GM18502 (cell line): ENCODE data around the gene RPP30.

Experiments
- ATAC-seq: cut with Tn5 transposase; IDR thresholded peaks from one replicate; pipeline ENCODE4 v1.9.1; 2021; ENCODE audit warnings: mild to moderate bottlenecking; ENCODE audit not compliant: unreplicated experiment, poor library complexity

Gene RPP30

DNA sequence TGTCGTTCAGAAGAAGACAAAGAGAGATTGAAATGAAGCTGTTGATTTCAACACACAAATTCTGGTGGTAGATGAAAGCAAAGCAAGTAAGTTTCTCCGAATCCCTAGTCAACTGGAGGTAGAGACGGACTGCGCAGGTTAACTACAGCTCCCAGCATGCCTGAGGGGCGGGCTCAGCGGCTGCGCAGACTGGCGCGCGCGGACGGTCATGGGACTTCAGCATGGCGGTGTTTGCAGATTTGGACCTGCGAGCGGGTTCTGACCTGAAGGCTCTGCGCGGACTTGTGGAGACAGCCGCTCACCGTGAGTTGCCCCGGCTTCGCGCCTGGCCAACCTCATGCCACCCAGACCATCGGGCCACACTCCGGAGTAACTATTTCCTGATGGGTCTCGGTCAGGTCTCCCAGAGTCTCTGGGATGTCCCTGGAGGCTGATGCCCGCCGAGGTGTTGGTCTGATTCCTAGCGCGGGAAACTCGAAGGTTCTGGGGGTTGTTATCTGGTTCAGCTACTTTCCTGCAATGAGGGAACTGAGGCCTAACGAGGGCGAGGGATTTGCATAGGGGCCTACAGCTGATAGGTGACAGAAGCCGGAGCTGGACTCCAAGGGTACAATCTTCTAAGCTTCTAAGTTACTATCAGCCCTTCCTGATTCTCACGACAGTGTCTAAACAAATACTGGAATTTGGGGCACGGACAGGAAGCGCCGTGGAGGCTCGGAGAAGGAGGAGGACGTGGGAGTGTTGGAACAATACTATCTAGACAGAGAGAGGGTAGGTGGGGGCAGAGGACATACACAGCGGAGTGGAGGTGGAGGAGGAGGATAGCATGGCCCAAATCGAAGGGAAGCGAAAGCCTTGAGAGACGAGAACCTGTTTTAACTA, at the start of gene RPP30:
TSS of gene RPP30 (plus strand) at position 209 of the 882 bp plus-strand sequence. CDS start at position 222, 13 bp downstream.
- peak; percentile 99 for ATAC-seq

DNA sequence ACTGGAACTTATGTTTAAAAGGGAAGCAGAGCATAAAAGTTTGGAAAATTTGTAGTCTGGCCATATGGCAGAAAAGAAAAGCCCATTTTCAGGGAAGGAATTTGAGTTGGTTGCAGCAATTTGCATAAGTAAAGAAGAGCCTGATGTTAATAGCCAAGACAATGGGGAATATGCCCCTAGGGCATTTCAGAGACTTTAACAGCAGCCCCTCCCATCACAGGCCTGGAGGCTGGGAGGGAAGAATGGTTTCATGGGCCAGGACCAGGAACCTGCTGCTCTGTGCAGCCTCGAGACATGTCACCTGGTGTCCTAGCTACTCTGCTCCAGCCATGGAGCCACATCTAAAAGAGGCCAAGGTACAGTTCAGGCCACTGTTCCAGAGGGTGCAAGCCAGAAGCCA, 49.3 kb upstream of the RPP30 start:
- no peak for ATAC-seq

DNA sequence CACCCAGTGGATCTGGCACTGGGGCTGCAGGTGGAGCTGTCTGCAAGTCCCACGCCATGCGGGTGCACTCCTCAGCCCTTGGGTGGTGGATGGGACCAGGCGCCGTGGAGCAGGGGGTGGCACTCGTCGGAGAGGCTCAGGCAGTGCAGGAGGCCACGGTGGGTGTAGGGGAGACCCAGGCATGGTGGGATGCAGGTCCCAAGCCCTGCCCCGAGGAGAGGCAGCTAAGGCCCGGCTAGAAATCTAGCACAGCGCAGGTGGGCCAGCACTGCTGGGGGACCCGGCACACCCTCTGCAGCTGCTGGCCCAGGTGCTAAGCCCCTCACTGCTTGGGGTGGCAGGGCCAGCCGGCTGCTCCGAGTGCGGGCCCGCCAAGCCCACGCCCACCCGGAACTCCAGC, 39.7 kb upstream of the RPP30 start:
- no peak for ATAC-seq

DNA sequence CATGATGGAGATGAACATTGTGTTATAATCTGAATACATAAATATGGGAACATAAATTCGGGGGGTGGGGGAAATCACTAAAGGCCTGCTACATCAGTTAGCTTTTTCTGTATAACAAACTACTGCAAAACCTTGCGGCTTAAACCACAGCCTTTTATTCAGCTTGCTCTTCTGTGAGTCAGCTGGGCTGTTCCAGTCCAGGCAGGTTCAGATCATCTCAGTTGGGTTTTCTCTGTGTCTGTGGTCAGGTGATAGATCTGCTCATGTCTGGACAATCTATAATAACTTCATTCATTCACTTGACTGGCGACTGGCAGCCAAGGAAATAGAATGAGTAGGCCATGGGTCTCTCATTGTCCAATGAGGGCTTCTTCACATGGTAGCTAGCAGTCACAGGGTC, 37.4 kb upstream of the RPP30 start:
- ATAC-seq: no peak

DNA sequence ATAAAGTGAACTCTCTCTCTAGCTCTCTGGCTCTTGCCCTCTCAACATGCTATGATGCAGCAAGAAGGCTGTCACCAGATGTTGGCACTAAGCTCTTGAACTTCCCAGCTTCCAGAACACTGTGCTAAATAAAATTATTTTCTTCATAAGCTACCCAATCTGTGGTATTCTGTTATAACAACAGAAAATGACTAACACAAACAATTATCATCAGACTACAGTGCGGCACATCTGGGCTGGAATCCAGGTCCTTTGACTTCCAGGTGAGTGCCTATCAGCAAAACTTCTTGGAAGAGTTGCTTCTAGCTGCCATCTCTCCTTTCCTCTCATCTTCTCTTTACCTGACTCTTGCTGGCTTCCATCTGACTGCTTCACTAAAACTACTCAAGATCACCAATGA, 34.3 kb upstream of the RPP30 start:
- no peak for ATAC-seq

DNA sequence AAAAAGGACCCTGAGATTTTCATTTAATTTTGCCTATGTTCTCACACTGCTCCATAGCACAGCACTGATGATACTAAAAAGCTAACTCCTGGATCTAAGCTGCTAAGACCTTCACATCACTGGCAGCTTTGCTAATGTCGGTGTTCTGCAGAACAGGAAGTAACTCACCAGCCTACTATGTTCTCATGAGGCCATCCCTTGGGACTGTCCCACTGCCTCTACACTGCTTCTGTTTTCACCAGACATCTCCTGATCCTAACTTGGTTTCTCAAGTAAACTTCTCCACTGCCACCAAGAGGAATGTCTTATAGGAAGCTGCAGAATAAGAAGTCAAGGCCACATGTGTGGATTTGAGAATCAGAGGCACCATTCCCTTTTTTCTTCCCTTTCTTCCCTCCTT, 29.0 kb upstream of the RPP30 start:
- ATAC-seq: no peak

DNA sequence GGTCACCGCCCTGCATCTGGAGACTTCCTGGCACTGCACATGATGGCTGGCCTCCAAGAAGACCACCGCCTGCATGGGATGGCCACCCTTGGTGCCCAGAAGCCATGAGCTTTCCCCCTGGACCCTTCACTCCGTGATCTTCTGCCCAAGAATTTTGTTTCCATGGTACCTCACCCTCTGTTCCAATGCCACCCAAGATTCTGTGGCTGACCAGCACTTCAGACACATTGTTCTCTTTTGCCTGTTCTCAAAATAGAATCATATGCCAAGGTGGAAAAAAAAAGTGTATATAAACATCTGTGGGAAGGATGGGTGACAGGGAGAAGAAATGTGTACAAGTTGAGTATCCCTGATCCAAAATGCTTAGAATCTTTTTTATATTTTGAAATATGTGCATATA, 26.0 kb upstream of the RPP30 start:
- ATAC-seq: no peak

DNA sequence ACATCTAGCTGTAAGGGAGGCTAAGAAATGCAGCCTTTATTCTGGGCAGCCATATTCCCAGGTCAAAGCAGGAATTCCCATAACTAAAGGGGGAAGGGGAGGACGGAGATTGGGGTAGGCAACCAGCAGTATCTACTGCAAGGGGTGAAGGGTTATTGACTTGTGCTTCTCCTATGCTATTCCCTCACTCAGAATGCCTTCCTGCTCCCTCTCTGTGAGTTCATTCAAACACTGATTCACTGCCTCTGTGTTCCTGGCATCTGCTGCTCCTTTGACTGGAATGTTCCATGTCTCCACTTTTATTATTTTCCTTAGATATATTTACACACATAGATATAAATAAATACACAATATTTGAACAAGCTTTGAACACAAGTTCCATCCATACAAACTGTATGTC, 25.0 kb upstream of the RPP30 start:
- ATAC-seq: no peak

DNA sequence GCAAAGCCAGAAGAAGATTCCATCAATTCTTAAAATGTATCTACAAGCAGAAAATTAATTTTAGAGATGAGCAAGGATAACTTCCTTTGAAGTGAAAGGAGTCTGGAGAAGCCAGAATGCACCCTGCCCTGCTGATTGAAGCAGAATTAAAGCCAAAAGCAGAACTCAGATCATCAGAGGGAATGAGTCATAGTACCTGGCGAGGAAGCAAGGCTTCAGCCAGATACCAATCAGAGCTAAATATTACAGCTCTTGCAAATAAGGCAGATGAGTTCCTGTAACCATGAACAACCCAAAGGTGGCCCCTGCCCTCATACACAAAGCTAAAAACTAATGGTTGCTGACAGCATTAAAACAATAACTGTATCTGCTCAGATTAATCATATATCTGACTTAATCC, 24.3 kb upstream of the RPP30 start:
- no peak for ATAC-seq

DNA sequence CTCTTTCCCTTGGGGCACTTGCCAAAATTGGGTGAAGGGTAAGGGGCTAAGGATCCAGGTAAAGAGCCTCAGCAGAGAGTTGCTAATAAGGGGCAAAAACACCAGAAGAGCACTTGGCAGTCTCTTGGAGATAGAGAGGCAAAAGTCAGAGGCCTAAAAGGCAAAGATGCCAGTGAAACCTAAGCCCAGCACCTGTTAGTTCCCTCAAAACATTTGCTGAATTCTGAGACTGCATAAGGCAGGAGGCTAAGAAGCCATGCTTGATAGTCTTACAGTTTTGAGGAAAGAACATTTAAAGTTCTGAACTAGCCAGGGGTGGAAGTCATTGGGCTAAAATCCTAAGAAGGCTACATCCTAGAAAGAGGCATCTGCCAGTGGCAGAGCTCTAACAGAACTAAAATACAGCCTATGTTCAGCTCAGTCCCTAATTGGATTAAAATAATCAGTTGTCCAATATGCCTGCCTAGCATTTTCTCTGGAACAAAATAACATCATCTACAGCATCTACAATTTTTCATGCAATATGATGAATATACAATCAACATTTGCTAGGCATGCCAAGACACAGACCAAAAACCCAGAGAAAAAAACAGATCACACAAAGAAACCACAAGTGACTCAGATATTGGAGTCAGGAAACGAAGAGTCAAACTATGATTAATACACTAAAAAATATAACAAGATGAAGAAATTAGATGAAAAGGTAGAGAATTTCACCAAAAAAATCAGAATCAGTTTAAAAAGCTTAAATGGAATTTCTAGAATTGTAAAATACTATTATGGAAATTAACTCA, 21.6 kb upstream of the RPP30 start:
- no peak for ATAC-seq

DNA sequence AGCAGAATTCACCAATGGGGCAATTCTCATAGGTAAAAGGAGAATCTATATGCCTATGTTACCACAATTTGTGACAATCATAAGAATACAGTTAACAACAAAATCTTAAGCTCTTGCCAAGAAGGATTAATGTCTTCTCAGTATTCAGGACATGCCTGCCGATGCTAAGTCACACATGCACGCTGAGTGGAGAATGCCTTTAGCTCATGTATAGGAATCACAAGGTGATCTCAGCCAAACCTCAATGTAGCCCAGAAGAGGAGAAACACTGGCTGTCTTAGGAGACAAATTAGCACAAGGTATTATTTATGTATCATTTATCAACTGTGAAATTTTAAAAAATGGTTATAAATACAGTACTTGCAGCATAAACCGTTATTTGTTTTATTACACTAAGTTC, 16.6 kb upstream of the RPP30 start:
- ATAC-seq: no peak

DNA sequence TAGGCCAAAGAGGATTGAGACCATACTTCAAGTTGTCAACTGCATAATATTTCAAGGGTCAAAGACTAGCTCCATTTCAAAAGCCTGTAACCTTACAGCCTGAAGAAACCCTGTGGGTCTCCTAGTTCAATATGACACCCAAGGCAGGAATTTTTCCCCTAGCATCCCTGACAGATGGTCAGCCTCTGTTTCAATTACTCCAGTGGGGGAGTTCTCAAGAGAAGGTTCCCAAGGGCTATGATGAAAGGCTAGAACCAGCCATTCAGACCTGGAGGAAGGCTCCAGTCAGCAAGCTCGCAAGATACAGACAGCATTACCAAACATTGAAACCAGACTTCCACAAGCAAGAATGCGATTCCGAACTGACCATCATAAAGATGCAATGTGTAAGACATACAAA, 15.5 kb upstream of the RPP30 start:
- ATAC-seq: no peak

DNA sequence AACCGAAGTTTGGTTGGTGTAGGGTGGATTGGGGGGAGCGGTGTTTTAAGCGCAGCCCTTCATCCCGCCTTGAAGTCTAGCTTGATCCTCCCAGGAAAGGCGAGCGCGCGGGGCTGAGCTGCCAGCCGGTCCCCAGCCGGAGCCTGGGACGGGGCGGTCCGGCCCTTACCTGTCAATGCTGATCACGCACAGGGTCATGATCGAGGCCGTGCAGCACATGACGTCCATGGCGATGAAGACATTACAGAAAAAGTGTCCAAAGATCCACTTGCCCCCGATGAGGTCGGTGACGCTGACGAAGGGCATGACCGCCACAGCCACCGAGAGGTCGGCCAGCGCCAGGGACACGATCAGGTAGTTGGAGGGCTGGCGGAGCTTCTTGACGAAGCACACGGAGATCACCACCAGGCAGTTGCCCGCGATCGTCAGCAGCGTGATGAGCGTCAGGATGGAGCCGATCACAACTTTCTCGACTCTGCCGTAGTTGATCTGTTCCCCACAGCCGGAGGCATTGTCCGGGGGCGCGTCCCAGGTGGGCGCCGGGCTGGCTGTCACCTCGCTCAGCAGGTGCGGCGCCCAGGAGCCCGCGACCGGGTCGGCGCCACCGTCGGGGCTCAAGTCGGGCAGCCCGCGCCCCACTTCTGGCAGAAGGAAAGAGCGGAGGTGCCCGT, 14.7 kb upstream of the RPP30 start:
- peak; percentile 19 for ATAC-seq

DNA sequence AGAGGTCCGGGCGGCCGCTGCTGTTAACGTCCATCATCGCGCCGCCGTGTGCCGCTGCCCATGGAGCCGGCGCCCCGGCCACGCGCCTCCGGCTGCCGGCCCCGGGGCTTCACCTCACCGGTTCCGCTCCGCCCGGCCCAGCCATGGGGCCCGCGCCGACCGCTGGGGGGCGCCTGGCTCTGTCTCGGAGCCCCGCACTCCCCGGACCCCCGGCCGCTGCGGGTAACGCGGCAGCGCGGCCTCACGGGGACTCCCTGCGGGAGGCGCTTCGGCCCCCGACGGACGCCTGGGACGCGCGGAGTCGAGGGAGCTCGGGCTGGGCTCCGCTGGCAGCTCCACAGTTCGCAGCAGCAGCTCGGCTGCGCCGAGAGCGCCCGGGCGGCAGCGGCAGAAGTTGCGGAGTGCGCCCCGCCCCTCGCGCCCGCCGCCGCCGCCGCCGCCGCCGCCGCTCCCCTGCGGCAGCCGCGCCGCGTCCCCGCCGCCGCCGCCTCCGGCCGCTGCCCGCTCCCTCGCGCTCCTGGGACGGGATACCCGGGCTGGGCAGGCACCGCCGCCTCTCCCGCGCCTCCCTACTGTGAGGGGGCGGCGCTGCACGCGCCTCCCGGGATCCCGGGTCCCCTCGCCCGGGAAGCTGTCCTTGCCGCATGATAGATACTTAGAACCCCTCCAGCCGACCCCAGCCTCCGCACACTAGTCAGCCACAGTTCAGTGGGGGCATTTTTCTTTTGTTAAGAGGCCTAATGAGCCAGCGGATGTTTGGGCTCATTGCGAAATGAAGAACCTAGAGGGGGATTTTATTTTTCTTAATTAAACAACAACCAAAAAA, 13.9 kb upstream of the RPP30 start, which contains the start of gene HTR7:
TSS of gene HTR7 (minus strand) at position 405 of the 826 bp plus-strand sequence. CDS start at position 37, 368 bp downstream.
- peak; percentile 72 for ATAC-seq

DNA sequence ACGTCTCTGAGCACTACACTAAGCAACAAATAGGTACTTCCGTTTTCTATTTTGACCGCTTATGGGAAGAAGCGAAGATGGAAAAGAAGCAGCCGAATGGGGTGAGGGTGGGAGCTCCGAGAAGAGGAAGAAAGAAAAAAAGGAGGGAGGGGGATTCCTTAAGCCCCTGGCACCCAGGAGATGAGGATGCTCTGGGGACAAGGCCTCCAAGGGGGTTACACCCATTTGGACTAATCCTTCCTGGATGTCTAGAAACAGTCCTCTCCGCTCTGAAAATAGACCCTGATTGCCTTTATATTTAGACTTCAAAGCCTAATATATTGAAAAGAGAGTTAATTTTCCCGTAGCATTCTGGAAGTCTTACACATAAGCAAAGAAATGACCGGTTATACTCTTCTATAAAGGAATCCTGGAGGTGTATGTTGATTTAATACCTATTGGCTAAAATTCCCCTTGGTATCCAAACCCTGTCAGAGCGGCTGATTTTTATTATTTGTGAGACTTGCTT, 13.3 kb upstream of the RPP30 start:
- no peak for ATAC-seq

DNA sequence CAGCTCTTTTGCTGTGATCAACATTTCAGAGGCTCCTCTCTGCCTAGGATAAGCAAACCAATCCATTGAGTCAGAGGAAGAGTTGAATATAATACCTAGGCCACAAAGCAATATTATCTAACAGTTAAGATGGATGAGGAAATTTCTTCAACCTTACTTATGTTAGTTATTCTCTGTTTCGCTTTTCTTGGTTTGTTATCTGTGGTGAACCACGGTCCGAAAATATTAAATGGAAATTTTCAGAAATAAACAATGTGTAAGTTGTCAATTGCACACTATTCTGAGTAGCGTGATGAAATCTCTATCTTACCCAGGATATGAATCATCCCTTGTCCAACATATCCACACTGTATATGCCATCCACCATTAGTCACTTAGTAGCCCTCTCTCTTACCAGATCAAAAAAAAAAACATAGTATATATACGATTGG, 12.4 kb upstream of the RPP30 start:
- no peak for ATAC-seq

DNA sequence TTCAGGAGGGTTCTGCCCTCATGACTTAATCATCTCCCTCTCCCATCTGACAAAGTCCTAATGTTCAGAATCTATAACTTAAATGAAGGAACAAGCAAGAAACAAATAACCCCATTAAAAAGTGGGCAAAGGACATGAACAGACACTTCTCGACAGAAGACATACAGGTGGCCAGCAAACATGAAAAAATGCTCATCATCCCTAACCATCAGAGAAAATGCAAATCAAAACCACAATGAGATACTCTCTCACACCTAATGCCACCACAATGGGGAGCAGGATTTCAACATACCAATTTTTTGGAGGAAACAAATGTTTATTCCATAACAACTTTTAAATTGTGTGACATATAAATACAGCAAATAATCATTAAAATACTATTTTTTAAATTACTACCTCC, 11.0 kb upstream of the RPP30 start:
- ATAC-seq: no peak

DNA sequence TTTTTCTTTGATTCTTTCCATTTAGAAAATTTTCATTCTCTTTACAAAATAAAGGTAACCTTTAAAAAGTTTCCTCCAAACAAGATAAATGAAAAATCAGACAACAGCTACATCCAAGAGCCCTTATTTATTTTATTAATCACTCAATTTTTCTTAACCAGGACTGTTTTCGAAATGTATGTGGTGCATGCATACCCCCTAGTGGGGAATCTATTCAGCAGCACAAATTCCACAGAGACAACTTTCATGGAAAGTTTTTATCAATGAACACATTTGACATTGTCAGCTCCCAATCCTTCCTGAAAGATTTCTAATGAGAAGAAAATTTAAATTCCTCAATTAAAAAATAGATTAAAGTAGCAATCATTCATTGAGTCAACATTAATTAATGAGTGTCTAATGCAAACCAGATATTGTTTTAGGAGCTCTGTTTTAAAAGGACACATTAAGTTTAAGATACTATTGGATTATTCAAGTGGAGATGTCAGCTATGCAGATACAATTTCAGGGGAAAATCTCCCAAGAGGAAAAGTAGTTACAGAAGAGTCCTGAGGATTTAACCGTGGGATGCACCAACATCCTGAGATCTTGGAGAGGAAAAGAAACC, 8.8 kb upstream of the RPP30 start:
- ATAC-seq: no peak

DNA sequence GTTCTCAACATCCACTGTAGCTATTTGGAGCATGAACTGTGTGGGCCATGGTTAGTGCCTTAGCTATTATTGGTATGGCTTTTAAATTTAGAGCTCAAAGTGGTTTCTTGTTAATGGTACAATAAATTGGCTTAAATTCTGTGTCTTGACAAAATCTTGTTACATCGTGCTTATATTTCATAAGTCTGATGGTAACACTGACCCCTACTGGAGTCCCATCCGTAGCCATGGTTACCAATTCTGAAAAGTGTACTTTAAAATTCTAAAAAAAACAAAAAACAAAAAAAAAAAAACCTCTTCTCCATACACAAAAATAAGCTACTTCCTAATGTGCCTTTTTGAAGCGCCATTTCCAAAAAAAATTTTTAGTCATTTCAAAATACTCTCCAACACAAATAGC, 6.4 kb upstream of the RPP30 start:
- ATAC-seq: no peak
